Activated CD4-positive, CD25-positive, alpha-beta regulatory T cell (primary cell): ENCODE data around the gene GPR141.

Experiments used
- DNase-seq, 4 experiments: peaks; one replicate each; lab custom pipeline; 2025; lab: John Stamatoyannopoulos, UW

Gene GPR141

DNA sequence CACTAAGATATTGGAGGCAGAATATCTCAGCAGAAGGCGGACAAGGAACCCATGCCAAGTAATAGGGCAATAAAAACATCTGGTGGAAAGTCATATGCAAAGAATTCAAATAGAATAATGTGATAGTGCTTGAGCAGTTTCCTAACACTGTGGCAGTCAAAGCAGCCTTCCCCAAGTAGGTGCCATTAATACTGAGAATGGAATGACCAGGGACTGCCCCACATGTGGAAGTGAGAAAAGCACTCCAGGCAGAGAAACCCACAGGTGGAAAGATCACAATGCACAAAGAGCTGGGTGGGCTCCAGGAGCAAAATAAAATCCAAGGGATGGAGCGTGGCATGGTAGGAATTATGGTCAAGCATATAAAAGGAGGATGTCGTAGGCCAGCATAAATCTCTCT, 100.4 kb downstream of the GPR141 start:
- no peak for DNase-seq

- no peak for DNase-seq
These were observed 103.4 kb downstream of the GPR141 start for GRCh38 chr7:37786741-37787569.
